Measurements from ENCODE around the gene UBE2M.

GRCh38 chr19:58545286-58546018 lies 13.0 kb downstream of the UBE2M start:
- TF ChIP-seq, protein P1, sequence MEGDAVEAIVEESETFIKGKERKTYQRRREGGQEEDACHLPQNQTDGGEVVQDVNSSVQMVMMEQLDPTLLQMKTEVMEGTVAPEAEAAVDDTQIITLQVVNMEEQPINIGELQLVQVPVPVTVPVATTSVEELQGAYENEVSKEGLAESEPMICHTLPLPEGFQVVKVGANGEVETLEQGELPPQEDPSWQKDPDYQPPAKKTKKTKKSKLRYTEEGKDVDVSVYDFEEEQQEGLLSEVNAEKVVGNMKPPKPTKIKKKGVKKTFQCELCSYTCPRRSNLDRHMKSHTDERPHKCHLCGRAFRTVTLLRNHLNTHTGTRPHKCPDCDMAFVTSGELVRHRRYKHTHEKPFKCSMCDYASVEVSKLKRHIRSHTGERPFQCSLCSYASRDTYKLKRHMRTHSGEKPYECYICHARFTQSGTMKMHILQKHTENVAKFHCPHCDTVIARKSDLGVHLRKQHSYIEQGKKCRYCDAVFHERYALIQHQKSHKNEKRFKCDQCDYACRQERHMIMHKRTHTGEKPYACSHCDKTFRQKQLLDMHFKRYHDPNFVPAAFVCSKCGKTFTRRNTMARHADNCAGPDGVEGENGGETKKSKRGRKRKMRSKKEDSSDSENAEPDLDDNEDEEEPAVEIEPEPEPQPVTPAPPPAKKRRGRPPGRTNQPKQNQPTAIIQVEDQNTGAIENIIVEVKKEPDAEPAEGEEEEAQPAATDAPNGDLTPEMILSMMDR (IDR thresholded peaks at IDR 0.05; ENCODE audit: poor library complexity): no peak
- TF ChIP-seq EZH2phosphoT487 (IDR thresholded peaks at IDR 0.05; ENCODE audit: low read depth, severe bottlenecking, unreplicated experiment): no peak
- no peak for TF ChIP-seq EZH2 (IDR thresholded peaks at IDR 0.05; ENCODE audit: borderline replicate concordance)

Data from hepatocyte (in vitro differentiated cells).